Astrocyte of the cerebellum (primary cell): Measurements from ENCODE around the gene PCDH9.

Source experiments
- DNase-seq: peaks from one replicate; pipeline ENCODE4 v3.0.0-alpha.2; 2011; ENCODE audit warnings: low read depth
- H3K4me3 ChIP-seq: 2 replicates; pipeline ENCODE4 v1.5.1; 2011; ENCODE audit warnings: mild to moderate bottlenecking, low read depth, low read length, moderate library complexity
- in situ Hi-C: cut with HindIII; loops from 2 replicates; pipeline ENCODE4 v1.10.0; 2017; ENCODE audit warnings: low sequenced_read_pairs
- TF ChIP-seq, protein P1 (sequence below): IDR thresholded peaks from 2 replicates; pipeline ENCODE4 v1.5.1; 2012; ENCODE audit warnings: low read length, low read depth, moderate library complexity, mild to moderate bottlenecking; ENCODE audit errors: missing control alignments

PCDH9 gene

GRCh38 chr13:66551128-66551527, 679.0 kb downstream of the PCDH9 start:
- H3K4me3 ChIP-seq, result no peak overlapping the region
- no peak for DNase-seq
- TF ChIP-seq, protein P1, sequence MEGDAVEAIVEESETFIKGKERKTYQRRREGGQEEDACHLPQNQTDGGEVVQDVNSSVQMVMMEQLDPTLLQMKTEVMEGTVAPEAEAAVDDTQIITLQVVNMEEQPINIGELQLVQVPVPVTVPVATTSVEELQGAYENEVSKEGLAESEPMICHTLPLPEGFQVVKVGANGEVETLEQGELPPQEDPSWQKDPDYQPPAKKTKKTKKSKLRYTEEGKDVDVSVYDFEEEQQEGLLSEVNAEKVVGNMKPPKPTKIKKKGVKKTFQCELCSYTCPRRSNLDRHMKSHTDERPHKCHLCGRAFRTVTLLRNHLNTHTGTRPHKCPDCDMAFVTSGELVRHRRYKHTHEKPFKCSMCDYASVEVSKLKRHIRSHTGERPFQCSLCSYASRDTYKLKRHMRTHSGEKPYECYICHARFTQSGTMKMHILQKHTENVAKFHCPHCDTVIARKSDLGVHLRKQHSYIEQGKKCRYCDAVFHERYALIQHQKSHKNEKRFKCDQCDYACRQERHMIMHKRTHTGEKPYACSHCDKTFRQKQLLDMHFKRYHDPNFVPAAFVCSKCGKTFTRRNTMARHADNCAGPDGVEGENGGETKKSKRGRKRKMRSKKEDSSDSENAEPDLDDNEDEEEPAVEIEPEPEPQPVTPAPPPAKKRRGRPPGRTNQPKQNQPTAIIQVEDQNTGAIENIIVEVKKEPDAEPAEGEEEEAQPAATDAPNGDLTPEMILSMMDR, result no peak
- in situ Hi-C loops, result no loop called here

GRCh38 chr13:66547685-66548084, 682.5 kb downstream of the PCDH9 start:
- TF ChIP-seq, protein P1, result no peak
- no peak for DNase-seq
- no peak overlapping the region for H3K4me3 ChIP-seq
- in situ Hi-C loops, result no loop called here

GRCh38 chr13:66546534-66547379, 683.4 kb downstream of the PCDH9 start:
- in situ Hi-C loops, result no loop called here
- H3K4me3 ChIP-seq, result no peak overlapping the region
- no peak for DNase-seq
- TF ChIP-seq, protein P1, result no peak

DNA sequence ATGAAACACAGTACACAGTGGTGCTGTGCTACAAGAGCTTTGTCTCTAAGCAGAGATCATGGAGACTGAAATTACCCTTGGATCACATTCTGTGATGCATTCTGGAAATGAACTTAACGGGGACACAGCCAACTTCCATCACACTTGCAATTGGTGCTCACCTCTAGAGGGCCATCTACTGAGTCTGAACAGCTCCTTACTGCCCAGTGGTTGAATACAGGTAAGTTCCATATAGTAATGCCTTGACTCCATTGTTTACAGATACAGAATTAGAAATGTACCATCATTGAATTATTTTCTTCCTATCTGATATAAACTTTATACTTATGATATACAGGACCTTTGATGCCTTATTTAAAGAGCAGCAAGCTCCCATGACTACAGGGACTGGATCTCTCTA, 686.4 kb downstream of the PCDH9 start:
- H3K4me3 ChIP-seq, result no peak overlapping the region
- TF ChIP-seq, protein P1, result no peak
- in situ Hi-C loops, result no loop called here
- no peak for DNase-seq

DNA sequence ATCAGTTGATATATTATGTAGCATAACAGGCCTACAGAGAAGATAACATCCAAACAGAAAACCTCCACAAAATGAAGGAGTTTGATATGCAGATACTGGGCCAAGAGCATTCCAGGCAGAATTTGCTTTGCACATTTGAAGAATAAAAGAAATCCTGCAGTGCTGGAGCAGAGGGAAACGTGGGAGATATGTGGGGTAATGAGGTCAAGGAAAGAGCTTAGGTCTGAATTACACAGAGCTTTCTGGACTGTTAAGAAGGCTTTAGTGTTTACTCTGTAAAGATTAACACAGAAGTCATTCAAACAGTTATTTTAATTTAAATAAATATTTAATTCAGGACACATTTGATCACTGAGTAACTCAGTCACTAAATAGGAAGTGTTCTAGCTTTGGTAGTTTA, 692.7 kb downstream of the PCDH9 start:
- DNase-seq, result no peak
- in situ Hi-C loops, result no loop called here
- no peak overlapping the region for H3K4me3 ChIP-seq
- TF ChIP-seq, protein P1, result no peak

DNA sequence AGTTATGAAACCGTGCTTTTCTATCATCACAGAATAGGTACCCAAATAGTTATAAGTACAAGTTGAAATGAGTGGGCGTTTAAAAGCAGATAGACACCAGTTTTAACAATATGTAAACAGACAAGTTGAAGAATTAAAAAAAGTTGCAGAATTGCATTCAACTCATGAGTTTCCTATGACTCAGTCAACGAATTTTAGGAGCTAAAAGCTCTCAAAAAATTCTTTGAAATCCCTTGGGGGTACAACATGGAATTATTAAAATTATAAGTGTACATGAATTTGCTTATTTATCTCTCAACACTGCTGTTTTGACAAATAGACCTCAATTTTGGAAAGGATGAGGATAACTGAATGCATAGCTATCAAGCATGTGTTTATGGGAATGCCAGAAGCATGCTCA, 693.4 kb downstream of the PCDH9 start:
- no peak overlapping the region for H3K4me3 ChIP-seq
- no peak for DNase-seq
- TF ChIP-seq, protein P1, result no peak
- in situ Hi-C loops, result no loop called here
